GM23338 (cell line): ENCODE measurements around the gene CSDE1. TPM values are rescaled to one million over a fixed set of nuclear protein-coding genes. Genes with fewer than 3 reads are reported as not detected.

Experiments used
- ATAC-seq: fragments of 200-7000 bp; cut with Tn5 transposase; 3 replicates; pipeline ENCODE4 v1.9.1; 2020
- DNase-seq: peaks from one replicate; pipeline ENCODE4 v3.0.0-alpha.2; 2015; ENCODE audit warnings: low spot score
- H2AFZ ChIP-seq: fragments of 200-600 bp; sonication (generic); 2 replicates; pipeline ENCODE4 v1.8.0; 2016; ENCODE audit warnings: antibody characterized with exemption, mild to moderate bottlenecking, moderate library complexity
- H3F3A ChIP-seq: fragments of 200-600 bp; sonication (generic); replicated peaks from 2 replicates; pipeline ENCODE4 v1.8.0; 2017; ENCODE audit warnings: antibody characterized with exemption, mixed run types, low read depth
- H3K27ac ChIP-seq: fragments of 200-600 bp; sonication (generic); 2 replicates; pipeline ENCODE4 v1.6.1; 2016; ENCODE audit warnings: low read depth
- H3K27me3 ChIP-seq: fragments of 200-600 bp; sonication (generic); 2 replicates; pipeline ENCODE4 v1.8.0; 2016; ENCODE audit warnings: mild to moderate bottlenecking, mixed run types, moderate library complexity; ENCODE audit not compliant: insufficient read depth
- H3K36me3 ChIP-seq: fragments of 200-600 bp; sonication (generic); 2 replicates; pipeline ENCODE4 v1.8.0; 2016; ENCODE audit warnings: mild to moderate bottlenecking; ENCODE audit not compliant: insufficient read depth
- H3K4me1 ChIP-seq: fragments of 200-600 bp; sonication (generic); 2 replicates; pipeline ENCODE4 v1.8.0; 2016; ENCODE audit warnings: mild to moderate bottlenecking, moderate library complexity; ENCODE audit not compliant: insufficient read depth
- H3K4me2 ChIP-seq: fragments of 200-600 bp; sonication (generic); 2 replicates; pipeline ENCODE4 v1.7.1; 2017; ENCODE audit warnings: mixed run types
- H3K4me3 ChIP-seq: fragments of 200-600 bp; sonication (generic); 2 replicates; pipeline ENCODE4 v1.6.1; 2016; ENCODE audit warnings: mixed run types
- H3K79me2 ChIP-seq: fragments of 200-600 bp; sonication (generic); replicated peaks from 2 replicates; pipeline ENCODE4 v1.8.0; 2017; ENCODE audit warnings: mild to moderate bottlenecking; ENCODE audit not compliant: insufficient read depth
- H3K9me2 ChIP-seq: fragments of 200-600 bp; sonication (generic); 2 replicates; pipeline ENCODE4 v1.8.0; 2017; ENCODE audit not compliant: insufficient read depth
- H4K20me1 ChIP-seq: fragments of 200-600 bp; sonication (generic); replicated peaks from 2 replicates; pipeline ENCODE4 v1.8.0; 2017; ENCODE audit warnings: mild to moderate bottlenecking; ENCODE audit not compliant: insufficient read depth
- H3K27ac Mint-ChIP-seq: 2 replicates; pipeline ENCODE4 v1.8.0; 2020; ENCODE audit warnings: inconsistent platforms, mild to moderate bottlenecking, moderate library complexity, mixed read lengths
- H3K27me3 Mint-ChIP-seq: 3 replicates; pipeline ENCODE4 v1.8.0; 2022; ENCODE audit warnings: low read depth, mild to moderate bottlenecking, moderate library complexity, mixed read lengths, inconsistent platforms; ENCODE audit not compliant: insufficient read depth, poor library complexity
- H3K36me3 Mint-ChIP-seq: 3 replicates; pipeline ENCODE4 v1.8.0; 2021; ENCODE audit warnings: low read depth, mild to moderate bottlenecking, inconsistent platforms, moderate library complexity, mixed read lengths
- H3K4me1 Mint-ChIP-seq: 3 replicates; pipeline ENCODE4 v1.8.0; 2020; ENCODE audit warnings: mild to moderate bottlenecking, inconsistent platforms, mixed read lengths
- H3K4me3 Mint-ChIP-seq: 3 replicates; pipeline ENCODE4 v1.8.0; 2021; ENCODE audit warnings: moderate library complexity, mild to moderate bottlenecking, inconsistent platforms, mixed read lengths
- H3K9me3 Mint-ChIP-seq: 3 replicates; pipeline ENCODE4 v1.8.0; 2020; ENCODE audit warnings: moderate library complexity, mild to moderate bottlenecking, inconsistent platforms, mixed read lengths
- CREB1 ChIP-seq: fragments of 250-450 bp; sonication (Bioruptor Pico); IDR thresholded peaks from 2 replicates; pipeline ENCODE4 v1.5.0; 2020; ENCODE audit warnings: low read depth, mild to moderate bottlenecking, moderate library complexity
- CTCF ChIP-seq, 2 experiments: fragments of 200-600 bp in 1 of 2; sonication (generic) in 1 of 2; conservative IDR thresholded peaks; 2 replicates each; pipeline versions ENCODE4 v1.5.1 to v1.6.1; 2016 to 2017; ENCODE audit warnings: antibody characterized with exemption in 2 of 2, low read depth in 2 of 2, mild to moderate bottlenecking in 2 of 2, moderate library complexity in 1 of 2
- ETS1 ChIP-seq: IDR thresholded peaks from 2 replicates; pipeline ENCODE4 v1.6.1; 2016; ENCODE audit warnings: antibody characterized with exemption
- EZH2 ChIP-seq: fragments of 200-600 bp; sonication (generic); IDR thresholded peaks from one replicate; pipeline ENCODE4 v1.8.0; 2017; ENCODE audit warnings: antibody characterized with exemption, mild to moderate bottlenecking, low read depth; ENCODE audit not compliant: unreplicated experiment
- EZH2phosphoT487 ChIP-seq: fragments of 200-600 bp; sonication (generic); IDR thresholded peaks from one replicate; pipeline ENCODE4 v1.8.1; 2018; ENCODE audit warnings: antibody characterized with exemption; ENCODE audit not compliant: unreplicated experiment
- NANOG ChIP-seq: IDR thresholded peaks from 2 replicates; pipeline ENCODE4 v1.6.1; 2016; ENCODE audit warnings: antibody characterized with exemption, borderline replicate concordance
- POLR2AphosphoS5 ChIP-seq: IDR thresholded peaks from 2 replicates; pipeline ENCODE4 v1.6.1; 2016; ENCODE audit warnings: antibody characterized with exemption, low read depth
- REST ChIP-seq: IDR thresholded peaks from one replicate; pipeline ENCODE4 v1.6.1; 2018; ENCODE audit warnings: antibody characterized with exemption; ENCODE audit not compliant: unreplicated experiment
- STAT1 ChIP-seq: IDR thresholded peaks from one replicate; pipeline ENCODE4 v1.6.1; 2016; ENCODE audit warnings: antibody characterized with exemption; ENCODE audit not compliant: unreplicated experiment
- ZNF114 ChIP-seq: fragments of 250-450 bp; sonication (Bioruptor Pico); IDR thresholded peaks from 2 replicates; pipeline ENCODE4 v1.5.0; 2020; ENCODE audit warnings: mild to moderate bottlenecking, moderate library complexity
- ZNF331 ChIP-seq: fragments of 250-450 bp; sonication (Bioruptor Pico); IDR thresholded peaks from 2 replicates; pipeline ENCODE4 v1.5.0; 2020; ENCODE audit warnings: low read depth, mild to moderate bottlenecking, moderate library complexity
- ZNF462 ChIP-seq: fragments of 250-450 bp; sonication (Bioruptor Pico); IDR thresholded peaks from 2 replicates; pipeline ENCODE4 v1.5.0; 2020; ENCODE audit warnings: mild to moderate bottlenecking, moderate library complexity
- long read RNA-seq: library from polyadenylated mRNA; unstranded; transcript quantifications from one replicate; pipeline ENCODE4 v2.0.0, GENCODE V29; 2020; ENCODE audit not compliant: unreplicated experiment
- polyA plus RNA-seq: library from polyadenylated mRNA; unstranded; fragments of >200 nt; fragmentation: Nextera tagmentation; extraction: Ambion mirVana; gene quantifications from 2 replicates; pipeline ENCODE4 v1.2.1, GENCODE V29; 2016
- total RNA-seq: library from RNA; depleted of rRNA; stranded (reverse); fragments of >200 nt; shearing (Covaris generic); gene quantifications from 2 replicates; pipeline ENCODE4 v1.2.3, GENCODE V29; 2014; rRNA removed

Gene CSDE1
- total RNA-seq (1,054 and 1,579 TPM in 2 replicates), polyA plus RNA-seq (210 and 214 TPM in 2 replicates)
- long read RNA-seq, full-length matches to known transcripts: 103 of 138 reads
- long read RNA-seq, partial matches to known transcripts: 23 of 138 reads
- long read RNA-seq, other reads (novel, unspliced or antisense): 12 of 138 reads

- H3K36me3 ChIP-seq: 0 out of 2 replicates have a peak, but pooled peaks cover 4% of the 10 kb centered on the region
- H3K9me3 Mint-ChIP-seq: no peaks in the 10 kb centered on the region
- no peaks in the 10 kb centered on the region for H3F3A ChIP-seq
- peak within 1 kb of the TSS; percentile 99 for H3K27ac ChIP-seq
- H3K4me2 ChIP-seq: peak within 1 kb of the TSS; percentile 81
- H4K20me1 ChIP-seq: peaks cover 34% of the 10 kb centered on the region
- peaks cover 46% of the 10 kb centered on the region for H3K79me2 ChIP-seq
- H3K4me3 Mint-ChIP-seq: peak within 1 kb of the TSS; percentile 96
- no peaks in the 10 kb centered on the region; the same call in 1 of the 2 replicates for H3K9me2 ChIP-seq
- peak within 1 kb of the TSS; percentile 72 for H3K4me3 ChIP-seq
- peak within 1 kb of the TSS; percentile 39; the same call in 1 of the 2 replicates for H2AFZ ChIP-seq
- H3K36me3 Mint-ChIP-seq: peaks cover 26% of the 10 kb centered on the region
- peaks cover 42% of the 10 kb centered on the region for H3K4me1 Mint-ChIP-seq
- H3K27me3 ChIP-seq: no peaks in the 10 kb centered on the region
- TF ChIP-seq REST: no peak
- TF ChIP-seq ZNF462 (CRISPR knock-in tag): no peak
- TF ChIP-seq EZH2: no peak
- no peak for TF ChIP-seq ZNF331 (CRISPR knock-in tag)
- no peak for TF ChIP-seq STAT1
- peak; percentile 85 for TF ChIP-seq POLR2AphosphoS5
- TF ChIP-seq CTCF (conservative IDR thresholded peaks at IDR 0.05; ENCODE audit: low read depth in 2 of 2): peak; percentile 55 to 69
- TF ChIP-seq EZH2phosphoT487: no peak
- TF ChIP-seq NANOG: no peak
- TF ChIP-seq ETS1: peak; percentile 96
- peak; percentile 69 for TF ChIP-seq CREB1
- no peak for TF ChIP-seq ZNF114 (CRISPR knock-in tag)
- peak; percentile 90 for ATAC-seq
- peaks cover 35% of the 10 kb centered on the region for H3K4me1 ChIP-seq
- peaks cover 9% of the 10 kb centered on the region for H3K27me3 Mint-ChIP-seq
- peak within 1 kb of the TSS; percentile 100 for H3K27ac Mint-ChIP-seq
- DNase-seq: peak; percentile 99
Observed at GRCh38 chr1:114757455-114758255, at the start of gene CSDE1. Gene CSDE1 (minus strand): TSS chr1:114757984. CDS start chr1:114739890, 18,094 bp downstream.
